ENCODE results near the gene GRK1.

GRCh38 chr13:113665597-113666328 is 1.3 kb upstream of the GRK1 start:
- TF ChIP-seq EZH2phosphoT487 (IDR thresholded peaks at IDR 0.05; ENCODE audit: insufficient read depth, low read depth) (no peak), EZH2 (IDR thresholded peaks at IDR 0.05; ENCODE audit: insufficient read depth, poor library complexity, severe bottlenecking) (no peak)
